IMR-90 (cell line): ENCODE measurements around the gene RTL1.

Experiments
- RAD21 ChIP-seq: IDR thresholded peaks from 2 replicates; pipeline ENCODE4 v1.6.1; 2012; ENCODE audit warnings: low read length, improper control_type of control experiment
- TF ChIP-seq, protein P1 (sequence below): conservative IDR thresholded peaks from 2 replicates; pipeline ENCODE4 v1.5.1; 2012; ENCODE audit warnings: mild to moderate bottlenecking, low read depth, low read length, improper control_type of control experiment

DNA sequence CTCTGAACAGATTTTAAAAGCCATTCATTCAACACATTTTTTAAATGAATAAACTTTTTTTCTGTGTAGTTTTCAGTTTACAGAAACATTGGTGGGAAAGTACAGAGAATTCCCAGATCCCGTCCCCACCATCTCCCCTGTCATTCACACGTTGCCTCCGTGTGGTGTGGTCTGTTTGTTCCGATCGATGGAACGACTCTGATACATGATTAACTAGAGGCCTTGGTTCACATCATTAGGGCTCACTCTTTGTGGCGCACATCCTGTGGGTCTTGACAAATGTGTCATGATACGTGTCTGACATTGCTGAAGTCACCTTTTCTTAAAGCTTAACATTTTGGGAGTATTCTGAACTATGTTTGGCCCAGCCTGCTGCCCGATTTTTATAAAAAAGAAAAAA is 59.1 kb downstream of the RTL1 start:
- TF ChIP-seq RAD21: no peak
- TF ChIP-seq, protein P1, sequence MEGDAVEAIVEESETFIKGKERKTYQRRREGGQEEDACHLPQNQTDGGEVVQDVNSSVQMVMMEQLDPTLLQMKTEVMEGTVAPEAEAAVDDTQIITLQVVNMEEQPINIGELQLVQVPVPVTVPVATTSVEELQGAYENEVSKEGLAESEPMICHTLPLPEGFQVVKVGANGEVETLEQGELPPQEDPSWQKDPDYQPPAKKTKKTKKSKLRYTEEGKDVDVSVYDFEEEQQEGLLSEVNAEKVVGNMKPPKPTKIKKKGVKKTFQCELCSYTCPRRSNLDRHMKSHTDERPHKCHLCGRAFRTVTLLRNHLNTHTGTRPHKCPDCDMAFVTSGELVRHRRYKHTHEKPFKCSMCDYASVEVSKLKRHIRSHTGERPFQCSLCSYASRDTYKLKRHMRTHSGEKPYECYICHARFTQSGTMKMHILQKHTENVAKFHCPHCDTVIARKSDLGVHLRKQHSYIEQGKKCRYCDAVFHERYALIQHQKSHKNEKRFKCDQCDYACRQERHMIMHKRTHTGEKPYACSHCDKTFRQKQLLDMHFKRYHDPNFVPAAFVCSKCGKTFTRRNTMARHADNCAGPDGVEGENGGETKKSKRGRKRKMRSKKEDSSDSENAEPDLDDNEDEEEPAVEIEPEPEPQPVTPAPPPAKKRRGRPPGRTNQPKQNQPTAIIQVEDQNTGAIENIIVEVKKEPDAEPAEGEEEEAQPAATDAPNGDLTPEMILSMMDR: no peak
